Stimulated activated CD4-positive, alpha-beta T cell treated with anti-CD3 and anti-CD28 coated beads, Interleukin-1b, Interleukin-23, amount 100 ng/mL, for 1 hour (primary cell): ENCODE results near the gene BPGM.
"Not testable (repeated sequence)": the region's sequence is repeated elsewhere in the genome, so short reads cannot be mapped to it uniquely, and the experiment has no call there.

Source experiments
- DNase-seq, 2 donors: peaks; one replicate each; pipeline ENCODE4 v3.0.0-alpha.2; 2020; ENCODE audit warnings: low read depth in 2 of 2

BPGM gene

GRCh38 chr7:134632052-134632451, 14.6 kb upstream of the BPGM start:
- DNase-seq = no peak

DNA sequence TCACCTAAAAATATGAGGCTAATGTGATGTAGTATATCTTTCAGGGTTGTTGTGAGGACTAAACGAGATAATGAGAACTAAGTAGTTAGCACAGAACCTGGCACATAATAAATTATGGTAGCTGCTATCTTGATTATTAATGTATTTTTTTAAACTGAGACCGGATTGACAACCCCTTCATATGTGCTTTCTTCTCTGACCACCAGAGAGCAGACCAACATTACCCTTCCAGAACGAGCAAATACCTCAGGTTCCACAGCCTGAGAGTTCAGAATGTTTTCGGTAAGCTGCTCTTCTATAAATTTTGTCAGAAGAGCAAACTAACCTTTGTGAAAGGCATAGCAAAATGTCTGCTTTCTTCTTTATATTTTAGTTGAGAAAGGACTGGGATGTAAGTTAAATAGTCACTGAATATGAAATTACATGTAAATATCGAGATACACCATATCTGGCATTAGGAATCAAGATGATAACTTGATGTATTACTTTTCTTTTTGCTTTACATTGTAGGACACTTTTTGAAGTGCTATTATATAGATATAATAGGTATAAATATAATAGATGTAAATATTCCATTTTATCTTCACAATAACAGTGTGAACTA, 13.6 kb upstream of the BPGM start:
- no peak for DNase-seq

DNA sequence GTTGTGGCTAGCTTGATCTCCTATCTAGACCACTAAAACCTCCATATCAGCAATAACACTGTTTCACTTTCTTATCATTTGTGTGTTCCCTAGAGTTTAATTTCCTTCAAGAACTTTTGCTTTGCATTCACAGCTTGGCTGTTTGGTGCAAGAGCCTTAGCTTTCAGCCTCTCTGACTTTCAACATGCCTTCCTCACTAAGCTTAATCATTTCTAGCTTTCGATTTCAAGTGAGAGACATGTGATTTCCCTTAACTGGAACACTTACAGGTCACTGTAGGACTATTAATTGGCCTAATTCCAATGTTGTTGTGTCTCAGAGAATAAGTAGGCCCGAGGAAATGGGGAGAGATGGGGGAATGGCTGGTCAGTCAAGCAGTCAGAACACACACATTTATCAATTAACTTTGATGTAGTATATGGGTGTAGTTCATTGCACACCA, 10.6 kb upstream of the BPGM start:
- no peak for DNase-seq

DNA sequence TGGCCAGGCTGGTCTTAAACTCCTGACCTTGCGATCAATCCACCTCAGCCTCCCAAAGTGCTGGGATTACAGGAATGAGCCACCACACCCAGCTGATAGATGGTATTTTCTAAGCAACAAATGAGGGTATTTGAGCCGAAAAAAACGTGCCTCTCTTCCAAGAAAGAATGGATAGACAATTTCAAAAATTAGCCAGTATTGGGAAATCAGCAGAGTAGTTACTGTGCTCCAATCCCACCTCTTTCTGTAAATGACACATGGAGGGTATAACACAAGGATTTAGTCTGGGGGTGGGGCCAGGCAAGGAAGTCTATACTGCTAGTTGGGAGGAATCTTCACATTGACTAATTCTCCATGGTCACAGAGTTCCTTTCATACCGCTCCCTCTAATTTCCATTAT, 9.2 kb upstream of the BPGM start:
- no peak for DNase-seq

GRCh38 chr7:134637934-134638719, 8.5 kb upstream of the BPGM start:
- DNase-seq = no peak

DNA sequence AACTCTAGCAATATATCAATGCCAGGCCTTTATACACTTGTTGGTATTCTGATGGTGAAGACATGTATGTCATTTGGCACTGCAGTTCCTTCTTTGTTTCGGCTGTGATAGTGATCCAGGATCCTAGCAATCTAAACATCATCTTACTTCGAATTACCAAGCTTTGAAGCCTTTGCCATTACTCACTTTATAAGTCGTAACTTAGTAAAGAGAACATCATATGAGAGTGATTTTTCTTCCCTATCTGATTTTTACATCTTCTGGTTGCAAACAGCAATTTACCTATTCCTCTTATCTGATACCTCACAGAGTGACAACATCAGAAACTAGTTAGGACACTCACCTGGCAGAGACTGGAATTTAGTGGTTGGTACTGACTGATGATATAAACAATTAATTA, 7.6 kb upstream of the BPGM start:
- DNase-seq = no peak

- no peak for DNase-seq
Measured at GRCh38 chr7:134639683-134640279, 6.9 kb upstream of the BPGM start.

GRCh38 chr7:134640842-134641715, 5.6 kb upstream of the BPGM start:
- DNase-seq = no peak

DNA sequence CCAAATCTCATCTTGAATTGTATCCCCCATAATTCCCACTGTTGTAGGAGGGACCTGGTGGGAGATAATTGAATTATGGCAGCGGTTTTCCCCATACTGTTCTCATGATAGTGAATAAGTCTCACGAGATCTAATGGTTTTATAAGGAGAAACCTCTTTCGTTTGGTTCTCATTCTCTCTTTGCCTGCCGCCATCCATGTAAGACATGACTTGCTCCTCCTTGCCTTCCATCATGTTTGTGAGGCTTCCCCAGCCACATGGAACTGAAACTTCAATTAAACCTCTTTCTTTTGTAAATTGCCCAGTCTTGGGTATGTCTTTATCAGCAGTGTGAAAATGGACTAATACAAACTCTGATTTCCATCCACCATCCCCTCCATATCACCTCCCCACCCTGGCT, 4.7 kb upstream of the BPGM start:
- not testable (repeated sequence) for DNase-seq

DNA sequence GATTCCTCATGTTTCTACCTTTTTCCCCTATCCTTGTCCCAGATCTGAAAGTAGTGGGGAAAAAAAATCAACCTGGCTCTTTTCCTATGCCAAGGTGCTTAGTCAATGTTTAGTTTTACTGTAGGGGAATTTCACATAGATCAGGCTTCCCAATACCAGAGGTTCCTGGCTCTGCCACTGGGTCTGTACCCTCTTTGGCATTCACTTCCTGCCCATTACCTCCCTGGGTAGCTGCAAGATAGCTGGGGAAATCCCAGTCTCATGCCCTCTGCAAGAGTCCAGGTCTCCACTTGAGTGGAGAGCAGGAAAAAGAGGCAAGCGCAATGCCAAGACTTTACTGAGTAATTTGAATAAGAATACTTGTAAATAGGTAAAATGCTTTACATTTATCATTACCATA, 3.5 kb upstream of the BPGM start:
- no peak for DNase-seq

- DNase-seq = no peak
Measured at GRCh38 chr7:134645478-134645877, 1.2 kb upstream of the BPGM start.

DNA sequence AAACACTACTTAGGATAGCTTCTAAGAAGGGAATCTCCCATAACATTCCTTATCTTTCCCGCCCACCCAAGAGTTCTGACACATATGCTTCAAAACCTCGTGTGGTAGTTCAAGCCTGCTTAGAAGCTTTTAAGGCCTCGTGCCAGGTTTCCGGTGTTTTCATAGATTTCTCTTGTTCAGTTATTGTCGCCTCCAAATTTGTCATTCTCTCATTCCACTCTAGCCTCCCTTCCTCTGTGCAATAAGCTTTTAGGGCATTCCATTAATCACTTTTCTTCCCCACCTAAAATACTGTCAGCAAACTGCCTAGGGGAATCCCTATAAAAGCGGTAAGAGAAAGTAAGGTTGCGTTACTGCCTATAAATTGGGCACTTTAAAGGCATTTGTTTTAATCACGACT, 718 bp upstream of the BPGM start:
- DNase-seq = no peak

DNA sequence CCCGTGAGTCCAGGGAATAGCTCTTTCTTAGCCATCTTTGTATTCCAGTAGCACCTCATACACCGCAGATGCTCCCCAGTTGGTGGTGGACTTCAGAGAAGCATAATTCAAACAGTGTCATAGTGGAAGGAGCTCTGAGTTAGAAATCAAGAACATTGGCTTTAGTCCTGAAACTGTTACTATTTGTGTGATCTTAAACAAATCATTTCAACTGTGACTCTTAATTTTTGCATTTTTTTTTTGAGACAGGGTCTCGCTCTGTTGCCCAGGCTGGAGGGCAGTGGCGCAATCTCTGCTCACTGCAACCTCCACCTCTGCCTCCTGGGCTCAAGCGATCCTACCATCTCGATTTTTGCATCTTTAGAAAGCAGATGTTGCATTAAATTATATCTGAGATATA, 1.8 kb downstream of the BPGM start:
- DNase-seq = no peak

- no peak for DNase-seq
Measured at GRCh38 chr7:134649226-134649775, 2.6 kb downstream of the BPGM start.

GRCh38 chr7:134651991-134652390, 5.3 kb downstream of the BPGM start:
- DNase-seq = no peak

- no peak for DNase-seq
Measured at GRCh38 chr7:134654104-134654775, 7.6 kb downstream of the BPGM start.

DNA sequence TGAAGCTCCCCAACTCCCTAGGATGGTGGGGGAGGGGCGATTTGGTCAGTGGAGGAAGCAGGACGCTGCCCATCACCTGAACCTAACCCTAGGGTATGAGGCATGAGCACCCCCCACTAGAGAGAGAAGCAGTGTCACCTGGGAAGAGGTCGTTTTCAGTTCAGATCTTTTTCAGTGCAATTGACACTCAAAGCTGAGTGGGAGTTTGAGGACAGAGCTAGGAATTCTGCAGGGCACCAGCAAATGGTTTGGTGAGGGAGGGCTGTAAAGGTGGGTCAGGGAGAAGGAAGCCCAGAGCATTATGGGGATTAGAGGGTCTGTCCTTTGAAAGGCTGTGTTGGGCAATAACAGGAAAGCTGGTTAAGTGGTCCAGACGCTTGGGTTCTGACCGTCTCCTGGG, 10.9 kb downstream of the BPGM start:
- DNase-seq = no peak

DNA sequence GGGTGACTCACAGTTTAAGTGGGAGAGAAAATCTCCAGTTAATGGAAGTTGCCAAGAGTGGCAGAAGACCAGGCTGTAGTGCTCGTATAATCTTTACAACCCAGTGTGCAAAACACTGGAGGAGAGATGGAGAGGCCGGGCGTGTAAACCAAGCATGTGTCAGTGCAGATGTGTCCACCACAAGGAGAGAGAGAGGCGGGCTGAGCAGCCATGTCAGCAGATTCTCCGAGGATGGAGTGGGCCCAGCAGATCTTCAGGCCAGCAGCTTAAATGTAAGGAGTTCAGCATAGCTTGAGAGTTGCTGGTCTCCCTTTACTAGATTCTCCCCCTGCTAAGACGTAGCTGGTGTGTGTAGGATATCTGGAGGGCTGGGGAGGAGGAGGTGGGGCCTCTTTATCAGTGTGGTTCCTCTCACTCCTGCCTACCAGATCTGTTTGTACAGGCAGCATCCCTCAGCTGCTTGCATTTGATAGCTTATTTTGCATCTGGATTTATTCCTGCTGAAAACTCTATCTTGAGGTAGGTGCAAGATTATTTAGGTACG, 13.7 kb downstream of the BPGM start:
- no peak for DNase-seq

DNA sequence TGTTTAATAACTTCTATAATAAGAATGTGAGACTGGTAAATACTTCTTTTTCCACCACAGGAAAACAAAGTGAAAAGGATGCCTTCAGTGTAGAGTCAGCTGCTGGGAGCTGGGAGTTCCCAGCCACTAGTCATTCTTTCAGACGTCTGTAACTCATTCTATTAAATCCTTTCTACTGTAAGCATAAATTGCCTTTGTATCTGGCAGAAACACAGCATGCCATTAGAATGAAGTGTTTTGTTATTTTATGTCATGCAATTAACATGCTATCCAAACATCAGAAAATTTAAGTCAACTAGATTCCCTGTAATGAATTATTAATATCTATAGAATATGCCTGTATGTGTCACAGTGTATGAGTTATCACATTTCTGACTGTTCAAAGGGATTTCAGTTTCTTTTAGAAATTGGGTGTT, 14.3 kb downstream of the BPGM start:
- DNase-seq = no peak

- no peak for DNase-seq
Measured at GRCh38 chr7:134662166-134662870, 15.7 kb downstream of the BPGM start.

- DNase-seq = no peak
Measured at GRCh38 chr7:134662871-134663205, 16.2 kb downstream of the BPGM start.
